ENCODE results near the gene PGLYRP3.

Gene PGLYRP3

DNA sequence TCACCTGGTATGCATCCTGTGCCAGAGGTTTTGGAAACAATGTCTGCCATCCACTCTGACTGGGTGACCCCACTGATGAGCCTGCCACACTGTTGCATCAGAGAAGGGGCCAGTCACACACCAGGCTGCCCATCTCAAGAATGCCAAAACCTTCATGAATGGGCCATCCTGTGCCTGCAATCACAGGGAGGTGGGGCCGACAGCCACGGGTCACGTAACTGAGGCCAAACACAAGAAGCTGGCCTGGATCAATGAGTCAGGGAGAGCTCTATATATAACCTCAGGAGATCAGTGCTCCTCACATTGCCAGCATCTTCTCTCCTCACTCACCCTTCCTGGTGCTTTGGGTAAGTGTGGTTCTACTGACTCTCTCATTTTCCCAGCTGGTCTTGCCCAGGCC, 53.4 kb downstream of the PGLYRP3 start, which contains the start of gene LORICRIN:
LORICRIN (plus strand) TSS at position 301 of the 400 bp plus-strand sequence. CDS start 1,263 bp downstream, outside the sequence.
- no peak for DNase-seq

DNA sequence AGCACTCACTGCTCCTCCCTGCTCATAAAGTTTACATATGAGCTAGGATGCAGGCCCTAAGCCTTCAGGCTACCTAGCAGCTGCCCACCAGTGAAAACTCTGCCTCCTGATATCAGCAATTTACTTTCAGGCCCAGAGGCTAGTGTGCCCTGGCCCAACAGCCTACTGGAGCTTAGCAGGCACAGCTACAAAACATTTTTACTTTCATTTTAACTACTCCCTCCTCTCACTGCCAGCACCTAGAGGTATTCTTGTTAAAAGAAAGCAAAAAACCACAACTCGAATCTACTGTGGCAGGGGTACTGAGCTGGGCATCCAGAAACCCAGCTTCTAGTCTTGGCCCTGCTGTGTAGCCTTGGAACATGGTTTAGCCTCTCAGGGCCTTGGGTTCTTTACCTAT, 59.1 kb downstream of the PGLYRP3 start:
- DNase-seq: no peak

DNA sequence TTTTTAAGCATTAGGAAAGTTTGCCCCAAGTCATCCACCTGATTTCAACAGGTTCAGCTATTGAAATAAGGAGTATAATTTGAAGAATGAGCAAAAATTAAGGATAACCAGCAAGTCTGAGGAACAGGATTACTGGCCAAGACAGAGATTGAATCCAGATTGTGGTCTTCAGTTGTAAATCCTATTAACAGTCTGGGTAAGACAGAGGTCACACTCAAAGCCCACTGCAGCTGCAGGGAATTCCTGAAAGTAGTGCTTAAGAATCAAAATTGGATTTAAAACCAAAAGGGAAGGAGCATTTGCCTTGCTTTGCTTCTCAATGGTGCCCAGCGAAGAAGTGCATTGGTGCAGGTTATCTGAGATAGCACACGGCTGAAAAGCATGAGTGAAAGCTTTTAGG, 59.7 kb downstream of the PGLYRP3 start:
- no peak for DNase-seq

DNA sequence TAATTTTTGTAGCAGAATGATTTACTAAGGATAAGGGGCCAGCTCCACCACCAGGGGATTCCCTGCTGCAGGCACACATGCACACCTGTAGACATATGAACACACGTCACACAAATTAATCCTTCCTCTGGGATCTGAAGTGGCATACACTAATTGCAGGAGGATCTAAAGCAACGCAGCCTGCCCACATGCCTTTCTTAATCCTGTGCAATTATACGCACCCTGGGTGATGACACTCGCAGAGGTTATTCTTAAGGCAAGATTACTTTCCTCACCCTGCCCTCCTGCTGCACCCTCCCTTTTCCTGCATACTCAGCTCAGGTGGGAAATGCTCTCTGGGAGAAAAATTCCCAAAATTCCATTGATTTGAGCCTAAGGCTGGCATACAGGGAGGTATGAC, 60.8 kb downstream of the PGLYRP3 start:
- DNase-seq: no peak

DNA sequence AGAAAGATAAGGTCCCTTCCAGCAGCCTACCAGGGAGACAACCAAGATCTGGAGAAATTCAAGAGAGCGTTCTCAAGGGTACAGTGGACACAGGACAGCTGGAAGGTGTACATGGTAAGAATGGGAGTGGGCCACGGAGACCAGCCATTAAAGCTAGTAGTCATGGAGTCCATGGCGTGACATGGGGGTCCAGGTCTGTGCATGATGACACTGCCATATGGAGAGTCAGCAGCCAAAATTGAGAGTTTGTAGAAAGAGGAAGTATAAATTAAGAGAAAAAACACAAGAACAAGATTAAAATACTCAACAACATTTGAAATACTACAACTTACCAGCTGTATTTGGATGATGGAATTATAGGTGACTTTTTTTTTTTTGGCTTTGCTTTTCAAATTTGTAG, 61.2 kb downstream of the PGLYRP3 start:
- no peak for DNase-seq

DNA sequence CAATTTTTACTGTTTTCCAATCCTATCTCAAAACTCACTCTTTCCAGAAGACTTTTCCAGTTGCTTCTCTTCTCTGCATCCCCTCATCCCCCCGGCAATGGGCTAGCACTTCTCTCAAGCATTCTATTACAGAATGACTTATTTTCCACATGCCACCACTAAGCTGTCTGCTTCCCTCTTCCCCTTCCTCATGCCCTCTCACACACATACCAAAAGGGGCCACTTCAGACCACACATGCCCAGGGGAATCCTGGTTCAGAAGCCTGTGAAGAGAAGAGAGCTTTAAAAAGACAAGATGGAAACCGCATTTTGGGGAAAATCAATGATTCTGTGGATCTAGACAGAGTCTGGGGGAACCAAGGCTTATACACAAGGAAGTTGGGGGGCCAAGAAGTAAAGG, 61.7 kb downstream of the PGLYRP3 start:
- DNase-seq: no peak

DNA sequence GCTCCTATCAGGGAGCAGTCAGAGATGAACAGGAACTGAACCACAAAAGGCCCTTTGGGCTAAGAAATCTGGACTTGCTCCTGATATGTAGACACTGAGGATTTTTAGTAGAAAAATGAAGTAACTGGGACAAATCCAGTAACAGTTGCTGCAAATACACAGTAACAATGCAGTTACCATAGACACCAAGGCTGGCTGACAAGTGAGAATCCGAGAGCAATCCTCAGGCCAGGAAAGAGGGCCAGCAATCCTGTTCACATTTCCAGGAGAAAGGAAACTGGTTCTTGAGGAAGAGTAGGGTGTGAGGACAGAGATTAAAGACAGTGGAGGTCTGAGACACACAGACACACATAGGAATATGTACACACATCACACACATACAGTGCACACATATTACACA, 62.6 kb downstream of the PGLYRP3 start:
- no peak for DNase-seq

DNA sequence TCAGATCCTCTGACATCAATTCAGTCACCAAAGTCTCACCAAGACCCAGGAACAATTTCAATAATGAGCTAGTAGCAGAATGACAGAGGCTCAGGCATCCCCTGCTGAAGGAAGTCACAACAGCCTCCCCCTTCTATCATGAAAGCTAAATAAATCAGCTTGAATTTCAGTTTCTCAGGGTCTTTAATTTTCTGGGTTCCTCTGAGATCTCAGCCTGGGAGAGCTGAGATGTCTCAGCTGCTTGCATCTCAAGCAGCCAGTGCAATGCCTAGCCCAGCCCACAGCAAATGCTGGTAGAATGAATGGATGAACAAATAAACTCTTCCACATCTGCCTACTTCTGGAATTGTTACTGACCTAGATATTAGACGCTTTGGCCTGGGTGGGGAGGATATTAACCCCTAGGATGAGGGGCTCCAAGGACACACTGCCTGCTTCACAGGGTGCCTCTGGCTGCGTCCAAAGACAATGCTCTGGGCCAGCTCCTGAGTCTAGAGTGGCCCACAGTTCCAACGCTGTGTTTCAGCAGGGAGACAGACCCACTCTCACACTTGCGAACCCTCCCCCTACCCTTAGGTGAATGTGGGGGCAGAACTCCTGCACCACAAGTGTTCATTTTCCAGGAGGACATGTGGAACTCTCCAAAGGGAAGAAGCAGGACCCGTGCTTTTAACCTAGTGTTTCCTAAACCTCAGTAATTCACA, 64.4 kb downstream of the PGLYRP3 start:
- DNase-seq: no peak

Data from retina (tissue), 1 donor.